Measurements from ENCODE around the gene GALNT15. TPM values are rescaled to one million over a fixed set of nuclear protein-coding genes. Genes with fewer than 3 reads are reported as not detected.

GALNT15 gene
- total and polyA plus RNA-seq, 2 donors: 2.6 to 41.2 TPM

- WGBS: 100% methylated on average over 1 of the region's 1 CpG
- no peaks in the 10 kb centered on the region for H3K9me3 ChIP-seq (ENCODE audit: control insufficient read depth in 2 of 2, insufficient read depth in 1 of 2, low read length in 1 of 2)
- H3K36me3 ChIP-seq (ENCODE audit: control insufficient read depth in 2 of 2, insufficient read depth in 2 of 2, low read length in 1 of 2): no peaks in the 10 kb centered on the region
- peak overlapping the region in 1 of 2 donors; percentile 46 for H3K27ac ChIP-seq (ENCODE audit: low read depth in 1 of 2, low read length in 1 of 2)
- H3K27me3 ChIP-seq (ENCODE audit: control insufficient read depth in 2 of 2, insufficient read depth in 1 of 2, low read length in 1 of 2): no peaks in the 10 kb centered on the region
- DNase-seq (ENCODE audit: low read depth in 6 of 9, low spot score in 9 of 9): no peak
- H3K4me3 ChIP-seq (ENCODE audit: low read length in 2 of 2): no peak overlapping the region
- no peaks in the 10 kb centered on the region for H3K4me1 ChIP-seq (ENCODE audit: control insufficient read depth in 2 of 2, insufficient read depth in 2 of 2, low read length in 2 of 2)
Observed at GRCh38 chr3:16137044-16137443, 37.4 kb upstream of the GALNT15 start.

GRCh38 chr3:16137977-16138376 is 36.5 kb upstream of the GALNT15 start:
- no peaks in the 10 kb centered on the region for H3K4me1 ChIP-seq (ENCODE audit: control insufficient read depth in 2 of 2, insufficient read depth in 2 of 2, low read length in 2 of 2)
- no peaks in the 10 kb centered on the region for H3K9me3 ChIP-seq (ENCODE audit: control insufficient read depth in 2 of 2, insufficient read depth in 1 of 2, low read length in 1 of 2)
- no peaks in the 10 kb centered on the region for H3K36me3 ChIP-seq (ENCODE audit: control insufficient read depth in 2 of 2, insufficient read depth in 2 of 2, low read length in 1 of 2)
- no peak overlapping the region for H3K27ac ChIP-seq (ENCODE audit: low read depth in 1 of 2, low read length in 1 of 2)
- no peak overlapping the region for H3K4me3 ChIP-seq (ENCODE audit: low read length in 2 of 2)
- DNase-seq (ENCODE audit: low read depth in 6 of 9, low spot score in 9 of 9): no peak
- 97% methylated on average over 6 of the region's 6 CpGs for WGBS
- H3K27me3 ChIP-seq (ENCODE audit: control insufficient read depth in 2 of 2, insufficient read depth in 1 of 2, low read length in 1 of 2): no peaks in the 10 kb centered on the region

- H3K27ac ChIP-seq (ENCODE audit: low read depth in 1 of 2, low read length in 1 of 2): no peak overlapping the region
- peaks cover 0 to 4% of the 10 kb centered on the region in 2 donors for H3K9me3 ChIP-seq (ENCODE audit: control insufficient read depth in 2 of 2, insufficient read depth in 1 of 2, low read length in 1 of 2)
- no peak overlapping the region for H3K4me3 ChIP-seq (ENCODE audit: low read length in 2 of 2)
- no peaks in the 10 kb centered on the region for H3K36me3 ChIP-seq (ENCODE audit: control insufficient read depth in 2 of 2, insufficient read depth in 2 of 2, low read length in 1 of 2)
- DNase-seq (ENCODE audit: low read depth in 6 of 9, low spot score in 9 of 9): no peak
- H3K4me1 ChIP-seq (ENCODE audit: control insufficient read depth in 2 of 2, insufficient read depth in 2 of 2, low read length in 2 of 2): no peaks in the 10 kb centered on the region
- H3K27me3 ChIP-seq (ENCODE audit: control insufficient read depth in 2 of 2, insufficient read depth in 1 of 2, low read length in 1 of 2): no peaks in the 10 kb centered on the region
- 94% methylated on average over 6 of the region's 6 CpGs for WGBS
Observed at GRCh38 chr3:16140116-16140893, 34.2 kb upstream of the GALNT15 start.

GRCh38 chr3:16140894-16141285 is 33.6 kb upstream of the GALNT15 start:
- no peaks in the 10 kb centered on the region for H3K36me3 ChIP-seq (ENCODE audit: control insufficient read depth in 2 of 2, insufficient read depth in 2 of 2, low read length in 1 of 2)
- H3K27me3 ChIP-seq (ENCODE audit: control insufficient read depth in 2 of 2, insufficient read depth in 1 of 2, low read length in 1 of 2): no peaks in the 10 kb centered on the region
- H3K4me3 ChIP-seq (ENCODE audit: low read length in 2 of 2): no peak overlapping the region
- no peaks in the 10 kb centered on the region for H3K4me1 ChIP-seq (ENCODE audit: control insufficient read depth in 2 of 2, insufficient read depth in 2 of 2, low read length in 2 of 2)
- H3K9me3 ChIP-seq (ENCODE audit: control insufficient read depth in 2 of 2, insufficient read depth in 1 of 2, low read length in 1 of 2): peaks cover 0 to 4% of the 10 kb centered on the region in 2 donors
- no peak for DNase-seq (ENCODE audit: low read depth in 6 of 9, low spot score in 9 of 9)
- H3K27ac ChIP-seq (ENCODE audit: low read depth in 1 of 2, low read length in 1 of 2): no peak overlapping the region
- WGBS: 97% methylated on average over 2 of the region's 2 CpGs

- 81% methylated on average over 5 of the region's 5 CpGs for WGBS
Observed at GRCh38 chr3:16142350-16143025, 32.0 kb upstream of the GALNT15 start.

GRCh38 chr3:16143861-16144447 is 30.5 kb upstream of the GALNT15 start:
- no peaks in the 10 kb centered on the region for H3K36me3 ChIP-seq (ENCODE audit: control insufficient read depth in 2 of 2, insufficient read depth in 2 of 2, low read length in 1 of 2)
- no peak overlapping the region for H3K27ac ChIP-seq (ENCODE audit: low read depth in 1 of 2, low read length in 1 of 2)
- no peak overlapping the region for H3K4me3 ChIP-seq (ENCODE audit: low read length in 2 of 2)
- H3K27me3 ChIP-seq (ENCODE audit: control insufficient read depth in 2 of 2, insufficient read depth in 1 of 2, low read length in 1 of 2): no peaks in the 10 kb centered on the region
- WGBS: 69% methylated on average over 2 of the region's 2 CpGs
- DNase-seq (ENCODE audit: low read depth in 6 of 9, low spot score in 9 of 9): no peak
- H3K4me1 ChIP-seq (ENCODE audit: control insufficient read depth in 2 of 2, insufficient read depth in 2 of 2, low read length in 2 of 2): no peaks in the 10 kb centered on the region
- H3K9me3 ChIP-seq (ENCODE audit: control insufficient read depth in 2 of 2, insufficient read depth in 1 of 2, low read length in 1 of 2): peaks cover 0 to 4% of the 10 kb centered on the region in 2 donors

More at GRCh38 chr3:16142350-16143025, 32.0 kb upstream of the GALNT15 start:
- H3K9me3 ChIP-seq (ENCODE audit: control insufficient read depth in 2 of 2, insufficient read depth in 1 of 2, low read length in 1 of 2): peaks cover 0 to 4% of the 10 kb centered on the region in 2 donors
- no peak overlapping the region for H3K27ac ChIP-seq (ENCODE audit: low read depth in 1 of 2, low read length in 1 of 2)
- H3K4me1 ChIP-seq (ENCODE audit: control insufficient read depth in 2 of 2, insufficient read depth in 2 of 2, low read length in 2 of 2): no peaks in the 10 kb centered on the region
- no peaks in the 10 kb centered on the region for H3K36me3 ChIP-seq (ENCODE audit: control insufficient read depth in 2 of 2, insufficient read depth in 2 of 2, low read length in 1 of 2)
- H3K4me3 ChIP-seq (ENCODE audit: low read length in 2 of 2): no peak overlapping the region
- DNase-seq (ENCODE audit: low read depth in 6 of 9, low spot score in 9 of 9): no peak
- no peaks in the 10 kb centered on the region for H3K27me3 ChIP-seq (ENCODE audit: control insufficient read depth in 2 of 2, insufficient read depth in 1 of 2, low read length in 1 of 2)

- no peak overlapping the region for H3K4me3 ChIP-seq (ENCODE audit: low read length in 2 of 2)
- no peak overlapping the region for H3K27ac ChIP-seq (ENCODE audit: low read depth in 1 of 2, low read length in 1 of 2)
- DNase-seq (ENCODE audit: low read depth in 6 of 9, low spot score in 9 of 9): no peak
- 99% methylated on average over 2 of the region's 2 CpGs for WGBS
- H3K9me3 ChIP-seq (ENCODE audit: control insufficient read depth in 2 of 2, insufficient read depth in 1 of 2, low read length in 1 of 2): peaks cover 0 to 4% of the 10 kb centered on the region in 2 donors
- no peaks in the 10 kb centered on the region for H3K4me1 ChIP-seq (ENCODE audit: control insufficient read depth in 2 of 2, insufficient read depth in 2 of 2, low read length in 2 of 2)
- H3K36me3 ChIP-seq (ENCODE audit: control insufficient read depth in 2 of 2, insufficient read depth in 2 of 2, low read length in 1 of 2): no peaks in the 10 kb centered on the region
- no peaks in the 10 kb centered on the region for H3K27me3 ChIP-seq (ENCODE audit: control insufficient read depth in 2 of 2, insufficient read depth in 1 of 2, low read length in 1 of 2)
Observed at GRCh38 chr3:16145176-16145575, 29.3 kb upstream of the GALNT15 start.

GRCh38 chr3:16146015-16146730 is 28.3 kb upstream of the GALNT15 start:
- H3K36me3 ChIP-seq (ENCODE audit: control insufficient read depth in 2 of 2, insufficient read depth in 2 of 2, low read length in 1 of 2): no peaks in the 10 kb centered on the region
- peaks cover 0 to 4% of the 10 kb centered on the region in 2 donors for H3K9me3 ChIP-seq (ENCODE audit: control insufficient read depth in 2 of 2, insufficient read depth in 1 of 2, low read length in 1 of 2)
- no peak overlapping the region for H3K4me3 ChIP-seq (ENCODE audit: low read length in 2 of 2)
- no peaks in the 10 kb centered on the region for H3K4me1 ChIP-seq (ENCODE audit: control insufficient read depth in 2 of 2, insufficient read depth in 2 of 2, low read length in 2 of 2)
- WGBS: 94% methylated on average over 2 of the region's 2 CpGs
- no peak overlapping the region for H3K27ac ChIP-seq (ENCODE audit: low read depth in 1 of 2, low read length in 1 of 2)
- DNase-seq (ENCODE audit: low read depth in 6 of 9, low spot score in 9 of 9): no peak
- no peaks in the 10 kb centered on the region for H3K27me3 ChIP-seq (ENCODE audit: control insufficient read depth in 2 of 2, insufficient read depth in 1 of 2, low read length in 1 of 2)

Measured in thymus (tissue), 11 donors.